ENCODE results near the gene ZAR1L. TPM values are rescaled to one million over a fixed set of nuclear protein-coding genes. Genes with fewer than 3 reads are reported as not detected.

Gene ZAR1L
- total RNA-seq, 2 experiments from 2014 or later = not detected

DNA sequence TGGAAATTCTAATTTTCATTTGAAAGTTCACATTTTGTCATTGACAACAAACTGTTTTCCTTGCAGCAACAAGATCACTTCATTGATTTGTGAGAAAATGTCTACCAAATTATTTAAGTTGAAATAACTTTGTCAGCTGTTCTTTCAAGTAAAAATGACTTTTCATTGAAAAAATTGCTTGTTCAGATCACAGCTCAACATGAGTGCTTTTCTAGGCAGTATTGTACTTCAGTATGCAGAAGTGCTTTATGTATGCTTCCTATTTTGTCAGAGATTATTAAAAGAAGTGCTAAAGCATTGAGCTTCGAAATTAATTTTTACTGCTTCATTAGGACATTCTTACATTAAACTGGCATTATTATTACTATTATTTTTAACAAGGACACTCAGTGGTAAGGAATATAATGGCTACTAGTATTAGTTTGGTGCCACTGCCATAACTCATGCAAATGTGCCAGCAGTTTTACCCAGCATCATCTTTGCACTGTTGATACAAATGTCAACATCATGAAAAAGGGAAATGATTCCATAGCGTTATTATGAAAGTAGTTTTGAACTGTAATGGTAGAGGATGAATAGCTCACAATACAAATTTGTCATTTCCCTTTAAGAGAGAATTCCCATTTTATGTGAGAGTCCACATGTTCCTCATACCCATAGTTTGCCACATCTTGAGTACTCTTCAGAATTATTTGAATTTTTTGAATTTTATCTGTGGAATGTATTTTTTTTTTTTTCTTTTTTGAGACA lies 2.7 kb upstream of the ZAR1L start:
- H3K36me3 Mint-ChIP-seq (ENCODE audit: low read depth) = peaks cover 39% of the 10 kb centered on the region
- CTCF ChIA-PET = interaction anchor here (0.7 to 1.4 kb wide), 6 partner anchors 12 to 125 kb away, joined by 3 to 5 read pairs (median 3); no protein-coding TSS in a partner anchor
- no peaks in the 10 kb centered on the region for H3K27me3 Mint-ChIP-seq (ENCODE audit: low read depth)
- no peaks in the 10 kb centered on the region for H3K9me3 Mint-ChIP-seq (ENCODE audit: insufficient read depth)
- H3K27ac Mint-ChIP-seq = no peak overlapping the region
- peak overlapping the region; percentile 24 for H3K4me3 Mint-ChIP-seq
- POLR2A ChIA-PET = interaction anchor here (0.7 to 1.2 kb wide), 2 partner anchors 109 to 819 kb away, joined by 3 read pairs; no protein-coding TSS in a partner anchor
- peaks cover 43% of the 10 kb centered on the region for H3K4me1 Mint-ChIP-seq (ENCODE audit: low read depth)
- DNase-seq = no peak
- ATAC-seq = no peak

GRCh38 chr13:32316501-32316900 lies 1.3 kb upstream of the ZAR1L start:
- DNase-seq (no peak), ATAC-seq (no peak)
- H3K4me1 Mint-ChIP-seq (ENCODE audit: low read depth) = peaks cover 44% of the 10 kb centered on the region
- peaks cover 34% of the 10 kb centered on the region for H3K36me3 Mint-ChIP-seq (ENCODE audit: low read depth)
- H3K27me3 Mint-ChIP-seq (ENCODE audit: low read depth) = no peaks in the 10 kb centered on the region
- no peaks in the 10 kb centered on the region for H3K9me3 Mint-ChIP-seq (ENCODE audit: insufficient read depth)
- POLR2A ChIA-PET = interaction anchor here (0.8 to 3.0 kb wide), 3 partner anchors 110 to 1225 kb away, joined by 3 to 64 read pairs (median 3); partner anchors contain the start of genes N4BP2L1 and N4BP2L2
- CTCF ChIA-PET = interaction anchor here (1.3 kb wide), 2 partner anchors 35 to 406 kb away, joined by 3 to 4 read pairs; no protein-coding TSS in a partner anchor
- H3K4me3 Mint-ChIP-seq = peak overlapping the region; percentile 89
- H3K27ac Mint-ChIP-seq = peak overlapping the region; percentile 99

DNA sequence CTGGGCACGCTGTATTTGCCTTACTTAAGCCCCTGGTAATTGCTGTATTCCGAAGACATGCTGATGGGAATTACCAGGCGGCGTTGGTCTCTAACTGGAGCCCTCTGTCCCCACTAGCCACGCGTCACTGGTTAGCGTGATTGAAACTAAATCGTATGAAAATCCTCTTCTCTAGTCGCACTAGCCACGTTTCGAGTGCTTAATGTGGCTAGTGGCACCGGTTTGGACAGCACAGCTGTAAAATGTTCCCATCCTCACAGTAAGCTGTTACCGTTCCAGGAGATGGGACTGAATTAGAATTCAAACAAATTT lies 821 bp upstream of the ZAR1L start:
- Mint-ChIP-seq H3K4me3 (peak overlapping the region; percentile 89), H3K9me3 (ENCODE audit: insufficient read depth) (no peaks in the 10 kb centered on the region), H3K27me3 (ENCODE audit: low read depth) (no peaks in the 10 kb centered on the region), H3K4me1 (ENCODE audit: low read depth) (peaks cover 41% of the 10 kb centered on the region), H3K36me3 (ENCODE audit: low read depth) (peaks cover 30% of the 10 kb centered on the region), H3K27ac (peak overlapping the region; percentile 99)
- DNase-seq (no peak), ATAC-seq (peak; percentile 40)
- CTCF ChIA-PET = interaction anchor here (1.1 to 2.4 kb wide), 8 partner anchors 12 to 406 kb away, joined by 3 to 11 read pairs (median 4); no protein-coding TSS in a partner anchor
- POLR2A ChIA-PET = interaction anchor here (0.5 to 3.0 kb wide), 15 partner anchors 11 to 1227 kb away, joined by 3 to 64 read pairs (median 4); partner anchors contain the start of genes N4BP2L1 and N4BP2L2

DNA sequence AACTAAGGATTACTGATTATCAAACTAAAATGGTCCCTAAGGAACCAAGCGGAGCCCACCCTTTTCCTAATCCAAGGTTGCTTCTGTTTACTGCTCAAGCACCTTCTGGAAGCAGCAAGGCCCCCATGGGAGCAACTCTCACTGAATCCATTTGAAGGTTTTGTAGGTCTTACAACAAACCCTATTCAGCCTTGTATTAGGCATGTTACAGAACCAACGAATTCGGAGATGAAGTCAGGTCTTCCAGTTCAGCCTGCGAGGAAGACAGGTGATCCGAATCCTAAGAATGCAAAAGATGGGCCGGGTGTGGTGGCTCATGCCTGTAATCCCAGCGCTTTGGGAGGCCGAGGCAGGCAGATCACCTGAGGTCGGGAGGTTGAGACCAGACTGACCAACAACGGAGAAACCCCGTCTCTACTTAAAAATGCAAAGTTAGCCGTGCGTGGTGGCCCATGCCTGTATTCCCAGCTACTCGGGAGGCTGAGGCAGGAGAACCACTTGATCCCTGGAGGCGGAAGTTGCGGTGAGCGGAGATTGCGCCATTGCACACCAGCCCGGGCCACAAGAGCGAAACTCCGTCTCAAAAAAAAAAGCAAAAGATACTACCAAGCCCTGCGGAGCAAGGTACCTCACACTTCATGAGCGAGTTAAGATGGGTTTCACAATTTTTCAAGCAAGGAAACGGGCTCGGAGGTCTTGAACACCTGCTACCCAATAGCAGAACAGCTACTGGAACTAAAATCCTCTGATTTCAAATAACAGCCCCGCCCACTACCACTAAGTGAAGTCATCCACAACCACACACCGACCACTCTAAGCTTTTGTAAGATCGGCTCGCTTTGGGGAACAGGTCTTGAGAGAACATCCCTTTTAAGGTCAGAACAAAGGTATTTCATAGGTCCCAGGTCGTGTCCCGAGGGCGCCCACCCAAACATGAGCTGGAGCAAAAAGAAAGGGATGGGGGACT lies 609 bp downstream of the ZAR1L start:
- no peaks in the 10 kb centered on the region for H3K27me3 Mint-ChIP-seq (ENCODE audit: low read depth)
- ATAC-seq (peak; percentile 62), DNase-seq (peak; percentile 84)
- H3K4me3 Mint-ChIP-seq = peak overlapping the region; percentile 89
- H3K36me3 Mint-ChIP-seq (ENCODE audit: low read depth) = peaks cover 17% of the 10 kb centered on the region
- H3K9me3 Mint-ChIP-seq (ENCODE audit: insufficient read depth) = no peaks in the 10 kb centered on the region
- ChIA-PET CTCF (interaction anchor here (0.8 to 2.4 kb wide), 14 partner anchors 8 to 405 kb away, joined by 3 to 11 read pairs (median 4); partner anchors contain the start of gene N4BP2L1), POLR2A (interaction anchor here (0.5 to 3.0 kb wide), 40 partner anchors 9 to 1228 kb away, joined by 3 to 64 read pairs (median 4); partner anchors contain the start of genes FRY, N4BP2L1 and N4BP2L2)
- H3K27ac Mint-ChIP-seq = peak overlapping the region; percentile 99
- H3K4me1 Mint-ChIP-seq (ENCODE audit: low read depth) = peaks cover 44% of the 10 kb centered on the region

DNA sequence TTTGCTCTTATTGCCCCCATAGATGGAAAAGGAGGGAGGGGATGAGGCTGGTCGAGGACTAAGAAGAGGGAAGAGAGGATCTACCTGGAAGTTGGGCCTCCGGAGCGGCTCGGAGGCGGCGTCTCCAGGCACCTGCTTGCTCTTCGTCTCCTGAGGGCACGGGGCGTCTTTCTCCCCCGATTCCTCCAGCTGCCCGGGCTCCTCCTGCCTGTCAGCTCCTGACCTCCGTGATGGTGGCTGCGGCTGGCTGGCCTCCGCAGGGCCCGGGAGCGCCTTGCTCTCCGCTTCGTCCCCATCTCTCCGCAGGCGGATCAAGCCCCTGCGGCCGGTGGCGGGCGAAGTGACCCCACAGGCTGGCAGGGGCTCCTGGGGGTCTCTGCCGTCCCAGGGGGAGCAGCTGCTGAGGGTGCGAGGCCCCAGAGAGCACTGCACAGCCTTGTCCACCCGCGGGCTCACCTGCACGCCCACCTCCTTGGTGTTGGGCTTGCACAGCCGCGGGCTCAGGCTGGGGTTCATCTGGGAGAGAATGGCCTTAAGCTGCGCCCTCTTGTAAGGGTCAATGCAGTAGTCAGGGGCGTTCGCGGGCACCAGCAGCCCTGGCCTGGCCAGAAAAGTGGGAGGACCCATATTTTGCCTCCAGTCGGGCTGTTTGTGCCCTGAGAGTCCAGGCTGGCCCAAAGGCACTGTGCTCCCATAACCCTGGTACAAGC lies 3.8 kb downstream of the ZAR1L start:
- CTCF ChIA-PET = interaction anchor here (0.8 to 1.1 kb wide), 3 partner anchors 43 to 402 kb away, joined by 4 to 6 read pairs (median 6); no protein-coding TSS in a partner anchor
- Mint-ChIP-seq H3K27me3 (ENCODE audit: low read depth) (peaks cover under 1% of the 10 kb centered on the region), H3K4me3 (no peak overlapping the region), H3K36me3 (ENCODE audit: low read depth) (peaks cover 3% of the 10 kb centered on the region), H3K27ac (no peak overlapping the region), H3K4me1 (ENCODE audit: low read depth) (peaks cover 39% of the 10 kb centered on the region), H3K9me3 (ENCODE audit: insufficient read depth) (no peaks in the 10 kb centered on the region)
- ATAC-seq = no peak
- DNase-seq = no peak
- POLR2A ChIA-PET = interaction anchor here (0.8 kb wide), 1 partner anchor 14 kb away, joined by 3 read pairs; no protein-coding TSS in a partner anchor

- Mint-ChIP-seq H3K36me3 (ENCODE audit: low read depth) (no peaks in the 10 kb centered on the region), H3K4me1 (ENCODE audit: low read depth) (peaks cover 36% of the 10 kb centered on the region), H3K4me3 (no peak overlapping the region), H3K27ac (no peak overlapping the region), H3K27me3 (ENCODE audit: low read depth) (peaks cover 4% of the 10 kb centered on the region), H3K9me3 (ENCODE audit: insufficient read depth) (no peaks in the 10 kb centered on the region)
- ChIA-PET POLR2A (no interaction called here), CTCF (interaction anchor here (0.8 kb wide), 1 partner anchor 401 kb away, joined by 4 read pairs; no protein-coding TSS in a partner anchor)
- ATAC-seq (peak; percentile 66), DNase-seq (peak; percentile 48)
These were observed 4.9 kb downstream of the ZAR1L start for GRCh38 chr13:32310134-32310706.

GRCh38 chr13:32309312-32310133 lies 5.6 kb downstream of the ZAR1L start:
- Mint-ChIP-seq H3K36me3 (ENCODE audit: low read depth) (no peaks in the 10 kb centered on the region), H3K27ac (peak overlapping the region; percentile 28), H3K9me3 (ENCODE audit: insufficient read depth) (no peaks in the 10 kb centered on the region), H3K4me3 (no peak overlapping the region), H3K4me1 (ENCODE audit: low read depth) (peaks cover 31% of the 10 kb centered on the region), H3K27me3 (ENCODE audit: low read depth) (peaks cover 4% of the 10 kb centered on the region)
- ATAC-seq (peak; percentile 43), DNase-seq (no peak)
- ChIA-PET POLR2A (no interaction called here), CTCF (interaction anchor here (0.6 to 1.4 kb wide), 7 partner anchors 42 to 400 kb away, joined by 3 to 13 read pairs (median 3); no protein-coding TSS in a partner anchor)

DNA sequence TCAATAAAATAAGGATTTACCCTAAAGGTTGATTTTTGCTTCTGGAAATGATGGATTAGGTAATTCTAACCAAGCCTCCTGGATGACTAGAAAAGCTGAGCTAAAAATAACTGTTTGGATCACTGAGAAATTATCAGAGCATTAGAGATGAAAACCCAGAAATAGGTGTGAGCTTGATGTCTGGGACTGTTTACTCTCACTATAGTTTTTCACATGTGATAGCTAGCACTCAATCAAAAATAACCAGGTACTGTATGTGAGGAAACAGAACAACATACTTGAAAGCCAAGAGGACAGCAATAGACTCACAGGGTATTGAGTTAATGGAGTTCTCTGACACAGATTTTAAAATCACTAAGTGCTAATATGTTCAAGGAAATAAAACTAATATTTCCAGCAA lies 9.5 kb downstream of the ZAR1L start:
- Mint-ChIP-seq H3K9me3 (ENCODE audit: insufficient read depth) (no peaks in the 10 kb centered on the region), H3K4me1 (ENCODE audit: low read depth) (peaks cover 17% of the 10 kb centered on the region), H3K4me3 (no peak overlapping the region), H3K36me3 (ENCODE audit: low read depth) (no peaks in the 10 kb centered on the region), H3K27me3 (ENCODE audit: low read depth) (peaks cover 4% of the 10 kb centered on the region), H3K27ac (no peak overlapping the region)
- CTCF ChIA-PET = interaction anchor here (0.9 to 1.4 kb wide), 5 partner anchors 9 to 60 kb away, joined by 3 to 6 read pairs (median 4); partner anchors contain the start of genes BRCA2 and ZAR1L
- POLR2A ChIA-PET = interaction anchor here (1.8 kb wide), 1 partner anchor 9 kb away, joined by 5 read pairs; the partner anchor contains the start of genes BRCA2 and ZAR1L
- DNase-seq (no peak), ATAC-seq (no peak)

- no peaks in the 10 kb centered on the region for H3K9me3 Mint-ChIP-seq (ENCODE audit: insufficient read depth)
- H3K36me3 Mint-ChIP-seq (ENCODE audit: low read depth) = no peaks in the 10 kb centered on the region
- peaks cover 23% of the 10 kb centered on the region for H3K27me3 Mint-ChIP-seq (ENCODE audit: low read depth)
- DNase-seq (no peak), ATAC-seq (no peak)
- POLR2A ChIA-PET = no interaction called here
- CTCF ChIA-PET = no interaction called here
- H3K4me1 Mint-ChIP-seq (ENCODE audit: low read depth) = peaks cover 3% of the 10 kb centered on the region
- H3K4me3 Mint-ChIP-seq = no peak overlapping the region
- H3K27ac Mint-ChIP-seq = no peak overlapping the region
These were observed 12.7 kb downstream of the ZAR1L start for GRCh38 chr13:32302461-32302860.

DNA sequence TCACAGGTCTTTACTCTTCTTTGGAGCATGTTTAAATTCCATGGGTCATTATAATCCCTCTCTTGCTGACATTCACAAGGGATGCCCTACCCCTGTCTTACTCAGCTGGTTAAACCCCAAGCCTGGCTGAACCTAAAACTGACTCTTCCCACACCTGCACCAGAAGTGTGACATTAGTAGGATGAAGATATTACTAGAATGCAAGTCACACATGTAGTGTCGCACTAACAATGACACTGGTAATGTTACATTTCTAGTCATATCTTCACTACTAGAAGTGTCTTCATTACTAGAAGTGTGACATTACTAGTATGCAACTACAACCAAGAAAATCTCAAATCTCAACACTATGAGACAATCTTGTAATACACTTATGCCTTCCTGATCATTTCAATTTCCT lies 14.2 kb downstream of the ZAR1L start:
- Mint-ChIP-seq H3K36me3 (ENCODE audit: low read depth) (no peaks in the 10 kb centered on the region), H3K4me1 (ENCODE audit: low read depth) (peaks cover 6% of the 10 kb centered on the region), H3K27me3 (ENCODE audit: low read depth) (peaks cover 26% of the 10 kb centered on the region), H3K27ac (no peak overlapping the region), H3K9me3 (ENCODE audit: insufficient read depth) (no peaks in the 10 kb centered on the region), H3K4me3 (no peak overlapping the region)
- POLR2A ChIA-PET = interaction anchor here (2.1 kb wide), 1 partner anchor 14 kb away, joined by 12 read pairs; the partner anchor contains the start of genes BRCA2 and ZAR1L
- CTCF ChIA-PET = interaction anchor here (1.0 kb wide), 1 partner anchor 54 kb away, joined by 3 read pairs; no protein-coding TSS in a partner anchor
- ATAC-seq (no peak), DNase-seq (no peak)

Measured in activated CD8-positive, alpha-beta T cell treated with anti-CD3 and anti-CD28 coated beads, Interleukin-2, amount 10 ng/mL, durations not matched to agents 7 days and 5 days (primary cell).